Neural progenitor cell (in vitro differentiated cells): Measurements from ENCODE around the gene APEX2. TPM values are rescaled to one million over a fixed set of nuclear protein-coding genes. Genes with fewer than 3 reads are reported as not detected.

Source experiments
- DNase-seq: peaks from one replicate; pipeline ENCODE4 v3.0.0-alpha.2; 2016; ENCODE audit warnings: low spot score
- H2AFZ ChIP-seq: fragments of 200-600 bp; sonication (generic); replicated peaks from 2 replicates; pipeline ENCODE4 v1.6.1; 2016; ENCODE audit warnings: antibody characterized with exemption
- H3F3A ChIP-seq: fragments of 200-600 bp; sonication (generic); 2 replicates; pipeline ENCODE4 v1.6.1; 2016; ENCODE audit warnings: antibody characterized with exemption, low read depth
- H3K27ac ChIP-seq: fragments of 200-600 bp; sonication (generic); 2 replicates; pipeline ENCODE4 v1.5.1; 2016; ENCODE audit warnings: mild to moderate bottlenecking
- H3K27me3 ChIP-seq: fragments of 200-600 bp; sonication (generic); 2 replicates; pipeline ENCODE4 v1.6.1; 2016; ENCODE audit warnings: mild to moderate bottlenecking, moderate library complexity
- H3K36me3 ChIP-seq: fragments of 200-600 bp; sonication (generic); 2 replicates; pipeline ENCODE4 v1.5.1; 2016
- H3K4me1 ChIP-seq: fragments of 200-600 bp; sonication (generic); 2 replicates; pipeline ENCODE4 v1.6.1; 2016; ENCODE audit warnings: mixed run types
- H3K4me2 ChIP-seq: fragments of 200-600 bp; sonication (generic); 2 replicates; pipeline ENCODE4 v1.6.1; 2016
- H3K4me3 ChIP-seq: fragments of 200-600 bp; sonication (generic); 2 replicates; pipeline ENCODE4 v1.5.1; 2016
- H3K79me2 ChIP-seq: fragments of 200-600 bp; sonication (generic); 2 replicates; pipeline ENCODE4 v1.6.1; 2016; ENCODE audit warnings: low read depth
- H3K9ac ChIP-seq: fragments of 200-600 bp; sonication (generic); 2 replicates; pipeline ENCODE4 v1.6.1; 2016
- H3K9me3 ChIP-seq: fragments of 200-600 bp; sonication (generic); 2 replicates; pipeline ENCODE4 v1.5.1; 2016; ENCODE audit warnings: low read depth
- H4K20me1 ChIP-seq: fragments of 200-600 bp; sonication (generic); 2 replicates; pipeline ENCODE4 v1.6.1; 2016; ENCODE audit warnings: low read depth
- H3K27ac Mint-ChIP-seq: 3 replicates; pipeline ENCODE4 v1.8.0; 2021; ENCODE audit warnings: mixed read lengths
- H3K27me3 Mint-ChIP-seq: 2 replicates; pipeline ENCODE4 v1.8.0; 2022; ENCODE audit warnings: low read depth, mild to moderate bottlenecking, inconsistent platforms, moderate library complexity, mixed read lengths; ENCODE audit not compliant: insufficient read depth
- H3K36me3 Mint-ChIP-seq: 3 replicates; pipeline ENCODE4 v1.8.0; 2021; ENCODE audit warnings: mixed read lengths
- H3K4me1 Mint-ChIP-seq: 3 replicates; pipeline ENCODE4 v1.8.0; 2021; ENCODE audit warnings: mixed read lengths
- H3K4me3 Mint-ChIP-seq: 3 replicates; pipeline ENCODE4 v1.8.0; 2021; ENCODE audit warnings: mild to moderate bottlenecking, moderate library complexity, mixed read lengths
- H3K9me3 Mint-ChIP-seq: 3 replicates; pipeline ENCODE4 v1.8.0; 2020; ENCODE audit warnings: mixed read lengths
- CTCF ChIP-seq: fragments of 200-600 bp; sonication (generic); IDR thresholded peaks from 2 replicates; pipeline ENCODE4 v1.5.1; 2017; ENCODE audit warnings: antibody characterized with exemption, mild to moderate bottlenecking
- EZH2 ChIP-seq: fragments of 200-600 bp; sonication (generic); IDR thresholded peaks from 2 replicates; pipeline ENCODE4 v1.6.1; 2017; ENCODE audit warnings: antibody characterized with exemption, mild to moderate bottlenecking, moderate library complexity
- EZH2phosphoT487 ChIP-seq: fragments of 200-600 bp; sonication (generic); IDR thresholded peaks from 2 replicates; pipeline ENCODE4 v1.6.1; 2017; ENCODE audit warnings: antibody characterized with exemption
- total RNA-seq: library from RNA; depleted of rRNA; stranded (reverse); fragments of >200 nt; gene quantifications from 2 replicates; pipeline ENCODE4 v1.2.3, GENCODE V29; 2015; ENCODE audit warnings: low replicate concordance

APEX2 gene
- total RNA-seq, 1 donor from 2014 or later, result 9.1 TPM

GRCh38 chrX:55026840-55027239 is 26.7 kb downstream of the APEX2 start:
- DNase-seq, result no peak
- Histone ChIP-seq H3K27me3 (no peaks in the 10 kb centered on the region), H3K4me2 (no peak overlapping the region), H3K4me3 (no peak overlapping the region), H3K4me1 (no peaks in the 10 kb centered on the region), H2AFZ (no peak overlapping the region), H4K20me1 (no peaks in the 10 kb centered on the region), H3K9ac (no peak overlapping the region), H3K79me2 (no peaks in the 10 kb centered on the region), H3K9me3 (no peaks in the 10 kb centered on the region), H3F3A (no peaks in the 10 kb centered on the region), H3K36me3 (no peaks in the 10 kb centered on the region), H3K27ac (no peak overlapping the region)
- Mint-ChIP-seq H3K4me1 (no peaks in the 10 kb centered on the region), H3K27ac (no peak overlapping the region), H3K36me3 (no peaks in the 10 kb centered on the region), H3K4me3 (no peak overlapping the region), H3K27me3 (peaks cover 2% of the 10 kb centered on the region), H3K9me3 (no peaks in the 10 kb centered on the region)
- no peak for TF ChIP-seq EZH2phosphoT487
- no peak for TF ChIP-seq CTCF
- no peak for TF ChIP-seq EZH2

GRCh38 chrX:55028040-55028439 is 27.9 kb downstream of the APEX2 start:
- no peaks in the 10 kb centered on the region for H3K36me3 ChIP-seq
- H3K4me2 ChIP-seq, result no peak overlapping the region
- Mint-ChIP-seq H3K36me3 (no peaks in the 10 kb centered on the region), H3K4me1 (no peaks in the 10 kb centered on the region), H3K9me3 (no peaks in the 10 kb centered on the region), H3K27ac (no peak overlapping the region), H3K4me3 (no peak overlapping the region), H3K27me3 (peaks cover under 1% of the 10 kb centered on the region)
- no peak overlapping the region for H3K27ac ChIP-seq
- H3K4me3 ChIP-seq, result no peak overlapping the region
- no peaks in the 10 kb centered on the region for H3K79me2 ChIP-seq
- H3K27me3 ChIP-seq, result no peaks in the 10 kb centered on the region
- H4K20me1 ChIP-seq, result no peaks in the 10 kb centered on the region
- DNase-seq, result no peak
- H3F3A ChIP-seq, result no peaks in the 10 kb centered on the region
- no peak overlapping the region for H3K9ac ChIP-seq
- H3K4me1 ChIP-seq, result no peaks in the 10 kb centered on the region
- H3K9me3 ChIP-seq, result no peaks in the 10 kb centered on the region
- H2AFZ ChIP-seq, result no peak overlapping the region
- TF ChIP-seq CTCF, result no peak
- TF ChIP-seq EZH2, result no peak
- no peak for TF ChIP-seq EZH2phosphoT487

- Mint-ChIP-seq H3K9me3 (no peaks in the 10 kb centered on the region), H3K4me3 (no peak overlapping the region), H3K27ac (no peak overlapping the region), H3K36me3 (no peaks in the 10 kb centered on the region), H3K27me3 (peaks cover 2% of the 10 kb centered on the region), H3K4me1 (no peaks in the 10 kb centered on the region)
- H3K27ac ChIP-seq, result no peak overlapping the region
- no peak overlapping the region for H2AFZ ChIP-seq
- no peak for DNase-seq
- H3K4me3 ChIP-seq, result no peak overlapping the region
- TF ChIP-seq EZH2 (no peak), EZH2phosphoT487 (no peak), CTCF (no peak)
- H3K4me2 ChIP-seq, result no peak overlapping the region
- no peaks in the 10 kb centered on the region for H3F3A ChIP-seq
- H3K36me3 ChIP-seq, result no peaks in the 10 kb centered on the region
- no peak overlapping the region for H3K9ac ChIP-seq
- no peaks in the 10 kb centered on the region for H3K27me3 ChIP-seq
- no peaks in the 10 kb centered on the region for H3K9me3 ChIP-seq
- H4K20me1 ChIP-seq, result no peaks in the 10 kb centered on the region
- no peaks in the 10 kb centered on the region for H3K79me2 ChIP-seq
- H3K4me1 ChIP-seq, result no peaks in the 10 kb centered on the region
Measured at GRCh38 chrX:55028611-55029010, 28.4 kb downstream of the APEX2 start.

GRCh38 chrX:55029291-55029690 is 29.1 kb downstream of the APEX2 start:
- Mint-ChIP-seq H3K9me3 (no peaks in the 10 kb centered on the region), H3K36me3 (no peaks in the 10 kb centered on the region), H3K4me1 (no peaks in the 10 kb centered on the region), H3K27me3 (peaks cover 2% of the 10 kb centered on the region), H3K27ac (no peak overlapping the region), H3K4me3 (no peak overlapping the region)
- H3K27ac ChIP-seq, result no peak overlapping the region
- H3K36me3 ChIP-seq, result no peaks in the 10 kb centered on the region
- no peaks in the 10 kb centered on the region for H3K4me1 ChIP-seq
- no peak overlapping the region for H3K9ac ChIP-seq
- no peak for TF ChIP-seq EZH2
- no peak for TF ChIP-seq EZH2phosphoT487
- TF ChIP-seq CTCF, result no peak
- no peaks in the 10 kb centered on the region for H3K9me3 ChIP-seq
- H3K27me3 ChIP-seq, result no peaks in the 10 kb centered on the region
- no peaks in the 10 kb centered on the region for H3K79me2 ChIP-seq
- no peaks in the 10 kb centered on the region for H4K20me1 ChIP-seq
- no peak overlapping the region for H3K4me3 ChIP-seq
- H3K4me2 ChIP-seq, result no peak overlapping the region
- no peak overlapping the region for H2AFZ ChIP-seq
- no peak for DNase-seq
- H3F3A ChIP-seq, result no peaks in the 10 kb centered on the region
